T-cell (primary cell): Measurements from ENCODE around the gene PSMC5. TPM values are rescaled to one million over a fixed set of nuclear protein-coding genes. Genes with fewer than 3 reads are reported as not detected.

Experiments used
- ATAC-seq, 4 experiments: fragments of 200-7000 bp in 3 of 4; fragments of 150-1000 bp in 1 of 4; cut with Tn5 transposase; replicated peaks in 1 of 4; 1 replicate in 3 of 4; 2 replicates in 1 of 4; pipeline ENCODE4 v1.10.0; 2021; ENCODE audit warnings: moderate library complexity in 3 of 4, mild to moderate bottlenecking in 2 of 4, moderate number of reproducible peaks in 1 of 4
- CTCF ChIA-PET, 2 donors: fragments of 300-600 bp; sonication (Branson Sonifier 250); formaldehyde crosslinking; loops; one replicate each; lab custom pipeline; 2022; ENCODE audit warnings: antibody characterized with exemption in 2 of 2; lab: Charles Lee
- POLR2A ChIA-PET, 2 donors: fragments of 300-600 bp; sonication (Branson Sonifier 250); formaldehyde crosslinking; loops; one replicate each; lab custom pipeline; 2022; ENCODE audit warnings: antibody characterized with exemption in 2 of 2; lab: Charles Lee
- DNase-seq, 35 experiments: peaks; one replicate each; pipeline versions ENCODE4 v3.0.0 to v3.0.0-alpha.2; 2013 to 2023
- H3K27ac ChIP-seq: one replicate; pipeline ENCODE4 v1.5.1; 2013; ENCODE audit warnings: low read length
- H3K27me3 ChIP-seq, 2 experiments: replicated peaks in 1 of 2; 1 replicate in 1 of 2; 2 replicates in 1 of 2; pipeline versions ENCODE4 v1.6.1 to v1.7.0; 2013; ENCODE audit warnings: low read length in 1 of 2, mixed read lengths in 1 of 2; ENCODE audit not compliant: control insufficient read depth in 2 of 2, insufficient read depth in 2 of 2; ENCODE audit errors: extremely low read depth in 1 of 2
- H3K36me3 ChIP-seq, 2 donors: 1 replicate in 1 of 2; 2 replicates in 1 of 2; pipeline versions ENCODE4 v1.6.1 to v1.7.0; 2013; ENCODE audit warnings: low read length in 1 of 2; ENCODE audit not compliant: control insufficient read depth in 2 of 2, insufficient read depth in 1 of 2; ENCODE audit errors: extremely low read depth in 1 of 2
- H3K4me1 ChIP-seq, 2 experiments: 1 replicate in 1 of 2; 2 replicates in 1 of 2; pipeline versions ENCODE4 v1.6.1 to v1.7.0; 2013; ENCODE audit warnings: low read length in 2 of 2, mixed read lengths in 1 of 2; ENCODE audit not compliant: insufficient read depth in 2 of 2, control insufficient read depth in 1 of 2; ENCODE audit errors: extremely low read depth in 1 of 2
- H3K4me3 ChIP-seq, 2 donors: 1 replicate in 1 of 2; 2 replicates in 1 of 2; pipeline versions ENCODE4 v1.5.1 to v1.7.0; 2013; ENCODE audit warnings: mild to moderate bottlenecking in 2 of 2, low read length in 1 of 2, moderate library complexity in 1 of 2; ENCODE audit not compliant: control insufficient read depth in 1 of 2; ENCODE audit errors: extremely low read depth in 1 of 2
- H3K9me3 ChIP-seq: 2 replicates; pipeline ENCODE4 v1.7.0; 2013
- H3K27ac Mint-ChIP-seq, 2 donors: one replicate each; pipeline ENCODE4 v1.8.0; 2020 to 2021; ENCODE audit warnings: mild to moderate bottlenecking in 2 of 2, mixed read lengths in 2 of 2
- H3K27me3 Mint-ChIP-seq, 2 donors: one replicate each; pipeline ENCODE4 v1.8.0; 2021 to 2022; ENCODE audit warnings: mixed read lengths in 2 of 2
- H3K36me3 Mint-ChIP-seq: one replicate; pipeline ENCODE4 v1.8.0; 2021; ENCODE audit warnings: mixed read lengths
- H3K4me1 Mint-ChIP-seq, 3 donors: one replicate each; pipeline ENCODE4 v1.8.0; 2020 to 2022; ENCODE audit warnings: mixed read lengths in 3 of 3, mild to moderate bottlenecking in 1 of 3
- H3K4me3 Mint-ChIP-seq, 3 donors: one replicate each; pipeline ENCODE4 v1.8.0; 2020 to 2022; ENCODE audit warnings: mild to moderate bottlenecking in 3 of 3, mixed read lengths in 3 of 3, moderate library complexity in 3 of 3
- H3K9me3 Mint-ChIP-seq, 3 donors: one replicate each; pipeline ENCODE4 v1.8.0; 2020 to 2022; ENCODE audit warnings: mixed read lengths in 3 of 3
- WGBS: methylation state at CpG from one replicate; pipeline ENCODE4 v1.1.5; 2013; ENCODE audit warnings: missing lambda C conversion rate; ENCODE audit not compliant: insufficient coverage; 5-methylcytosine and 5-hydroxymethylcytosine counted together
- total RNA-seq, 35 experiments: library from RNA in 6 of 35; stranded (reverse) in 6 of 35; fragments of 120-200 nt in 1 of 35; gene quantifications; one replicate each; pipeline versions ENCODE4 v1.2.1 to v1.2.4 and lab custom pipeline; 2013 to 2026

Gene PSMC5
- total RNA-seq, 5 donors from 2014 or later (not counting 1 experiment from before 2014, with no cell fraction given), result 83.9 to 114 (median 107) TPM

GRCh38 chr17:63834431-63835166, 7.4 kb downstream of the PSMC5 start:
- Histone ChIP-seq H3K27me3 (no peaks in the 10 kb centered on the region), H3K9me3 (no peaks in the 10 kb centered on the region), H3K27ac (peak overlapping the region; percentile 34), H3K36me3 (peaks cover 16 to 87% of the 10 kb centered on the region in 2 donors), H3K4me3 (no peak overlapping the region), H3K4me1 (peaks cover 21 to 74% of the 10 kb centered on the region in 2 experiments)
- Mint-ChIP-seq H3K9me3 (no peaks in the 10 kb centered on the region), H3K4me1 (peaks cover 61 to 72% (median 66%) of the 10 kb centered on the region in 3 donors), H3K36me3 (peaks cover 53% of the 10 kb centered on the region), H3K27me3 (no peaks in the 10 kb centered on the region), H3K4me3 (no peak overlapping the region), H3K27ac (peak overlapping the region; percentile 80 to 82)
- 36% methylated on average over 7 of the region's 13 CpGs for WGBS
- peak in 32 of 35 experiments; percentile 37 to 77 (median 54) for DNase-seq
- POLR2A ChIA-PET, result interaction anchor here in 1 of 2 donors (0.5 kb wide), 1 partner anchor 9 kb away, joined by 8 read pairs; no protein-coding TSS in a partner anchor
- peak; percentile 64 to 81 (median 68) for ATAC-seq
- CTCF ChIA-PET, result interaction anchor here (0.6 to 1.2 kb wide), 5 partner anchors 61 to 143 kb away, joined by 3 to 4 read pairs (median 3); partner anchors contain the start of genes CCDC47 (in 1 of the 2) and DDX42 (in 1 of the 2)

DNA sequence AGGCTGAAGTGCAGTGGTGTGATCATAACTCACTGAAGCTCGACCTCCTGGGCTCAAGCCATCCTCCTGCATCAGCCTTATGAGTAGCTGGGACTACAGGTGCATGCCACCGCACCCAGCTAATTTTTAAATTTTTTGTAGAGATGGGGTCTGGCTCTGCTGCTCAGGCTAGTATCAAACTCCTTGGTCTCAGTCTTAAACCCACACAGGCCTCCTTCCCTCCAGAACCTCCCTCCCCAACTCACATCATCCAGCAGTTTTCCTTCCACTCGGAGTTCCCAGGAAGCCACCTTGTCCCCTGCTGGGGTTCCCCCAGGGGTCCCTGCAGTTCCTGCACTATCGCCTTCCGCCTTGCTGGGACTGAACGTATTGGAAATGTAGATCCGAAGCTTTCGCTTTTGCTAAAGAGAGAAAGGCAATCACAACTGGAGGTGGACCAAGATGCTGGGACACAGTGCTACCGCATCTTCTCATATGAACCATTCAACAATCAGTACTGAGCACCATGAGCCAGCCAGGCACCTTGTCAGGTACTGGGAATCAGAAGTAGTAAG, 8.0 kb downstream of the PSMC5 start:
- H3K4me3 Mint-ChIP-seq, result peak overlapping the region in 1 of 3 donors; percentile 24
- DNase-seq (no peak), ATAC-seq (no peak)
- H3K4me1 Mint-ChIP-seq, result peaks cover 57 to 69% (median 61%) of the 10 kb centered on the region in 3 donors
- Histone ChIP-seq H3K27ac (peak overlapping the region; percentile 34), H3K27me3 (no peaks in the 10 kb centered on the region), H3K4me1 (peaks cover 26 to 75% of the 10 kb centered on the region in 2 experiments), H3K36me3 (peaks cover 11 to 80% of the 10 kb centered on the region in 2 donors), H3K4me3 (no peak overlapping the region), H3K9me3 (no peaks in the 10 kb centered on the region)
- CTCF ChIA-PET, result interaction anchor here (0.7 to 1.2 kb wide), 5 partner anchors 11 to 144 kb away, joined by 3 to 5 read pairs (median 3); partner anchors contain the start of genes CCDC47 (in 1 of the 2) and DDX42 (in 1 of the 2)
- H3K27me3 Mint-ChIP-seq, result no peaks in the 10 kb centered on the region
- H3K36me3 Mint-ChIP-seq, result peaks cover 46% of the 10 kb centered on the region
- POLR2A ChIA-PET, result interaction anchor here in 1 of 2 donors (0.5 kb wide), 1 partner anchor 8 kb away, joined by 8 read pairs; no protein-coding TSS in a partner anchor
- H3K9me3 Mint-ChIP-seq, result no peaks in the 10 kb centered on the region
- 98% methylated on average over 6 of the region's 9 CpGs for WGBS
- peak overlapping the region; percentile 80 to 82 for H3K27ac Mint-ChIP-seq

DNA sequence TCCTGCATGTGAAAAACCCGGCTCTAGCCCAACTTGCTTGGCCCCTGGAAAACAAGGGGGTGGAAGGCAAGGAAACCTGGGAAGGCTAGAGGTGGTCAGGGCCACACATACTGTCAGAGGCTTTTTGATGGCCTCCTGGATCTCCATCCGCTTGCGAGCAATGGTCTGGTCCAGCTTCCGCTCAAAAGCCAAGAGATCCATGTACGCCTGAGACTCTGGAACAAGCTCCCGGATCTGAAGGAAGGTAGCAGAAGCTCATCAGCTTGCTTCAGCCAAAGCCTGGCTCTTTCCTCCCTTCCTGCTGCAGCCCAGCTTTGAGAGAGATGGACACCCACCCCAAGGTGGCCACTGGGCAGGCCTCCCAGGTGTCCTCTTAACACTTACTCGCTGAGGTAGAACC, 9.6 kb downstream of the PSMC5 start:
- no peak for ATAC-seq
- no peaks in the 10 kb centered on the region for H3K27me3 Mint-ChIP-seq
- H3K4me3 ChIP-seq, result no peak overlapping the region
- WGBS, result 100% methylated on average over 7 of the region's 7 CpGs
- CTCF ChIA-PET, result no interaction called here
- H3K9me3 Mint-ChIP-seq, result no peaks in the 10 kb centered on the region
- POLR2A ChIA-PET, result no interaction called here
- peaks cover 31 to 75% of the 10 kb centered on the region in 2 experiments for H3K4me1 ChIP-seq
- H3K27me3 ChIP-seq, result no peaks in the 10 kb centered on the region
- DNase-seq, result no peak
- peak overlapping the region; percentile 52 for H3K27ac Mint-ChIP-seq
- H3K9me3 ChIP-seq, result no peaks in the 10 kb centered on the region
- H3K4me1 Mint-ChIP-seq, result peaks cover 57 to 68% (median 58%) of the 10 kb centered on the region in 3 donors
- no peak overlapping the region for H3K27ac ChIP-seq
- H3K36me3 Mint-ChIP-seq, result peaks cover 32% of the 10 kb centered on the region
- no peak overlapping the region for H3K4me3 Mint-ChIP-seq
- peaks cover 8 to 65% of the 10 kb centered on the region in 2 donors for H3K36me3 ChIP-seq

GRCh38 chr17:63837480-63837879, 10.2 kb downstream of the PSMC5 start:
- peaks cover 4 to 58% of the 10 kb centered on the region in 2 donors for H3K36me3 ChIP-seq
- DNase-seq, result no peak
- H3K27me3 Mint-ChIP-seq, result no peaks in the 10 kb centered on the region
- CTCF ChIA-PET, result no interaction called here
- no peak overlapping the region for H3K4me3 Mint-ChIP-seq
- H3K9me3 Mint-ChIP-seq, result no peaks in the 10 kb centered on the region
- H3K27me3 ChIP-seq, result no peaks in the 10 kb centered on the region
- ATAC-seq, result no peak
- POLR2A ChIA-PET, result no interaction called here
- H3K9me3 ChIP-seq, result no peaks in the 10 kb centered on the region
- H3K27ac Mint-ChIP-seq, result no peak overlapping the region
- H3K4me3 ChIP-seq, result no peak overlapping the region
- 98% methylated on average over 9 of the region's 12 CpGs for WGBS
- H3K4me1 Mint-ChIP-seq, result peaks cover 52 to 62% (median 52%) of the 10 kb centered on the region in 3 donors
- H3K4me1 ChIP-seq, result peaks cover 28 to 72% of the 10 kb centered on the region in 2 experiments
- H3K36me3 Mint-ChIP-seq, result peaks cover 26% of the 10 kb centered on the region
- H3K27ac ChIP-seq, result no peak overlapping the region

DNA sequence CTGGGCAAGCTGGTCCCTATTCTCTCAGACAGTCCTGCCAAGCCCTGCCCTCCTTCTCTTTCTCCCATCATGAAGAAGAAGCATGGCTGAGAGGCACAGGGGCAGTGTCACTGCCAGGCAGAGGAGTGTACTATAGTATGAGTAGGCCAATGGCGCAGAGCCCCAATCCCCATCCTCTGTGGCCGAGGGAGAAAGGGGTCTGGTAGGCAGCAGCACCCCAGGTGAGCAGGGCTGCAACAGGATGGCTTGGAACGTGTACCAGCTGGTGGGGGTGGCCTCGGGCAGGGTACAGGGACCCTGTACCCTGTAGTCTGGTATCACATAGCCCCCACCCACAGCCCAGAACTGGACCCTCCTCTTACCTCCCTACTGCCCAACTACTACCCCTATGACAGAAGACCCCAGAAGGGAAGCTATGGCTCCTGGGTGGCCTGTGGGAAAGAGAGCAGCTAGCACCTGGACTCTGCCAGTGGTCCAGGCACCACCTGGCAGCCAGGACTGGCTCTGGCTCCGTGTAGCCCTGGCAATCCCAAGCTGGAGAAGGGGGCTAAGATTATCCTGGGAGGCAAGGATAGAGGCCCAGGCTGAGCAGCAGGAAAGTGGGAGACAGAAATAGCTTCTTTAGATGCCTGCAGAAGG, 10.8 kb downstream of the PSMC5 start:
- Histone ChIP-seq H3K27ac (peak overlapping the region; percentile 49), H3K4me1 (peaks cover 28 to 70% of the 10 kb centered on the region in 2 experiments), H3K4me3 (no peak overlapping the region), H3K9me3 (no peaks in the 10 kb centered on the region), H3K36me3 (peaks cover 4 to 52% of the 10 kb centered on the region in 2 donors), H3K27me3 (no peaks in the 10 kb centered on the region)
- H3K27me3 Mint-ChIP-seq, result no peaks in the 10 kb centered on the region
- H3K36me3 Mint-ChIP-seq, result peaks cover 26% of the 10 kb centered on the region
- DNase-seq (no peak), ATAC-seq (no peak)
- H3K4me3 Mint-ChIP-seq, result peak overlapping the region in 1 of 3 donors; percentile 92
- H3K27ac Mint-ChIP-seq, result peak overlapping the region; percentile 70 to 82
- ChIA-PET POLR2A (no interaction called here), CTCF (no interaction called here)
- no peaks in the 10 kb centered on the region for H3K9me3 Mint-ChIP-seq
- H3K4me1 Mint-ChIP-seq, result peaks cover 51 to 61% (median 52%) of the 10 kb centered on the region in 3 donors
- WGBS, result 88% methylated on average over 3 of the region's 5 CpGs
